Effector memory CD8-positive, alpha-beta T cell (primary cell): ENCODE measurements around the gene KDF1.
"Not testable (repeated sequence)": the region's sequence is repeated elsewhere in the genome, so short reads cannot be mapped to it uniquely, and the experiment has no call there.

Experiments
- ATAC-seq: fragments of 150-1000 bp; cut with Tn5 transposase; replicated peaks from 2 replicates; pipeline ENCODE4 v1.10.0; 2021; ENCODE audit warnings: mild to moderate bottlenecking, moderate library complexity
- DNase-seq, 3 experiments: peaks; one replicate each; pipeline ENCODE4 v3.0.0; 2021
- H3K27ac Mint-ChIP-seq, 2 donors: one replicate each; pipeline ENCODE4 v1.8.0; 2022; ENCODE audit warnings: mild to moderate bottlenecking in 2 of 2, mixed read lengths in 2 of 2, moderate library complexity in 2 of 2
- H3K27me3 Mint-ChIP-seq, 2 donors: one replicate each; pipeline ENCODE4 v1.8.0; 2022; ENCODE audit warnings: mixed read lengths in 2 of 2
- H3K36me3 Mint-ChIP-seq: one replicate; pipeline ENCODE4 v1.8.0; 2022; ENCODE audit warnings: mild to moderate bottlenecking, moderate library complexity, mixed read lengths; ENCODE audit not compliant: insufficient read depth
- H3K4me1 Mint-ChIP-seq, 2 donors: one replicate each; pipeline ENCODE4 v1.8.0; 2022; ENCODE audit warnings: low read depth in 2 of 2, mixed read lengths in 2 of 2
- H3K4me3 Mint-ChIP-seq, 2 donors: one replicate each; pipeline ENCODE4 v1.8.0; 2022; ENCODE audit warnings: mild to moderate bottlenecking in 2 of 2, mixed read lengths in 2 of 2, moderate library complexity in 2 of 2
- H3K9me3 Mint-ChIP-seq, 2 donors: one replicate each; pipeline ENCODE4 v1.8.0; 2022; ENCODE audit warnings: mixed read lengths in 2 of 2

Gene KDF1

GRCh38 chr1:26959270-26959669 lies 998 bp downstream of the KDF1 start:
- Mint-ChIP-seq H3K27me3 (peaks cover 31 to 57% of the 10 kb centered on the region in 2 donors), H3K4me1 (peaks cover 5 to 7% of the 10 kb centered on the region in 2 donors), H3K9me3 (no peaks in the 10 kb centered on the region), H3K4me3 (peak overlapping the region; percentile 75 to 83), H3K27ac (no peak overlapping the region), H3K36me3 (peaks cover 10% of the 10 kb centered on the region)
- DNase-seq: no peak
- no peak for ATAC-seq

GRCh38 chr1:26957306-26957705 lies 3.0 kb downstream of the KDF1 start:
- H3K4me1 Mint-ChIP-seq: peaks cover 5 to 7% of the 10 kb centered on the region in 2 donors
- no peaks in the 10 kb centered on the region for H3K9me3 Mint-ChIP-seq
- H3K4me3 Mint-ChIP-seq: no peak overlapping the region
- no peak overlapping the region for H3K27ac Mint-ChIP-seq
- peaks cover 16 to 42% of the 10 kb centered on the region in 2 donors for H3K27me3 Mint-ChIP-seq
- H3K36me3 Mint-ChIP-seq: peaks cover 10% of the 10 kb centered on the region
- no peak for ATAC-seq
- no peak for DNase-seq

GRCh38 chr1:26956321-26956720 lies 3.9 kb downstream of the KDF1 start:
- Mint-ChIP-seq H3K36me3 (peaks cover 6% of the 10 kb centered on the region), H3K4me3 (no peak overlapping the region)

GRCh38 chr1:26953374-26953773 lies 6.9 kb downstream of the KDF1 start:
- Mint-ChIP-seq H3K9me3 (no peaks in the 10 kb centered on the region), H3K36me3 (no peaks in the 10 kb centered on the region), H3K27ac (no peak overlapping the region), H3K4me1 (no peaks in the 10 kb centered on the region), H3K4me3 (no peak overlapping the region), H3K27me3 (peaks cover under 1 to 18% of the 10 kb centered on the region in 2 donors)
- DNase-seq: no peak
- no peak for ATAC-seq

More at GRCh38 chr1:26956321-26956720, 3.9 kb downstream of the KDF1 start:
- Mint-ChIP-seq H3K27me3 (peaks cover 15 to 38% of the 10 kb centered on the region in 2 donors), H3K27ac (no peak overlapping the region), H3K4me1 (peaks cover 5 to 7% of the 10 kb centered on the region in 2 donors), H3K9me3 (no peaks in the 10 kb centered on the region)
- ATAC-seq: no peak
- no peak for DNase-seq

- Mint-ChIP-seq H3K4me3 (no peak overlapping the region), H3K4me1 (no peaks in the 10 kb centered on the region), H3K36me3 (no peaks in the 10 kb centered on the region), H3K27ac (no peak overlapping the region), H3K9me3 (no peaks in the 10 kb centered on the region), H3K27me3 (peaks cover 0 to 9% of the 10 kb centered on the region in 2 donors)
- ATAC-seq: no peak
- no peak for DNase-seq
Observed at GRCh38 chr1:26951821-26952497, 8.3 kb downstream of the KDF1 start.

GRCh38 chr1:26951216-26951615 lies 9.1 kb downstream of the KDF1 start:
- ATAC-seq (no peak), DNase-seq (no peak)
- H3K4me3 Mint-ChIP-seq: no peak overlapping the region

GRCh38 chr1:26950602-26951001 lies 9.7 kb downstream of the KDF1 start:
- Mint-ChIP-seq H3K4me3 (no peak overlapping the region), H3K9me3 (no peaks in the 10 kb centered on the region), H3K4me1 (no peaks in the 10 kb centered on the region), H3K27ac (no peak overlapping the region), H3K27me3 (peaks cover 0 to 4% of the 10 kb centered on the region in 2 donors), H3K36me3 (peaks cover 10% of the 10 kb centered on the region)
- ATAC-seq (no peak), DNase-seq (no peak)

More at GRCh38 chr1:26951216-26951615, 9.1 kb downstream of the KDF1 start:
- Mint-ChIP-seq H3K9me3 (no peaks in the 10 kb centered on the region), H3K36me3 (peaks cover 4% of the 10 kb centered on the region), H3K27me3 (peaks cover 0 to 8% of the 10 kb centered on the region in 2 donors), H3K27ac (no peak overlapping the region), H3K4me1 (no peaks in the 10 kb centered on the region)

- H3K27ac Mint-ChIP-seq: peak overlapping the region; percentile 50 to 81
- DNase-seq (no peak), ATAC-seq (no peak)
- no peaks in the 10 kb centered on the region for H3K9me3 Mint-ChIP-seq
- no peaks in the 10 kb centered on the region for H3K27me3 Mint-ChIP-seq
- H3K36me3 Mint-ChIP-seq: peaks cover 13% of the 10 kb centered on the region
- no peaks in the 10 kb centered on the region for H3K4me1 Mint-ChIP-seq
- H3K4me3 Mint-ChIP-seq: no peak overlapping the region
Observed at GRCh38 chr1:26949926-26950319, 10.3 kb downstream of the KDF1 start.

- Mint-ChIP-seq H3K27me3 (no peaks in the 10 kb centered on the region), H3K36me3 (peaks cover 18% of the 10 kb centered on the region), H3K4me3 (no peak overlapping the region), H3K9me3 (no peaks in the 10 kb centered on the region), H3K4me1 (no peaks in the 10 kb centered on the region), H3K27ac (peak overlapping the region; percentile 50 to 81)
- DNase-seq (no peak), ATAC-seq (no peak)
Observed at GRCh38 chr1:26949266-26949925, 10.9 kb downstream of the KDF1 start.

- not testable (repeated sequence) for H3K27ac Mint-ChIP-seq, DNase-seq, ATAC-seq, H3K4me1 Mint-ChIP-seq, H3K4me3 Mint-ChIP-seq, H3K27me3 Mint-ChIP-seq, H3K9me3 Mint-ChIP-seq
- H3K36me3 Mint-ChIP-seq: peaks cover 25% of the 10 kb centered on the region
Observed at GRCh38 chr1:26948725-26949057, 11.6 kb downstream of the KDF1 start.

- Mint-ChIP-seq H3K27ac (peak overlapping the region in 1 of 2 donors; percentile 55), H3K27me3 (no peaks in the 10 kb centered on the region), H3K4me3 (no peak overlapping the region), H3K36me3 (peaks cover 44% of the 10 kb centered on the region), H3K9me3 (no peaks in the 10 kb centered on the region), H3K4me1 (no peaks in the 10 kb centered on the region)
- ATAC-seq (no peak), DNase-seq (no peak)
Observed at GRCh38 chr1:26946270-26946669, 14.0 kb downstream of the KDF1 start.

GRCh38 chr1:26945728-26946127 lies 14.5 kb downstream of the KDF1 start:
- DNase-seq (no peak), ATAC-seq (no peak)
- Mint-ChIP-seq H3K4me3 (no peak overlapping the region), H3K27me3 (no peaks in the 10 kb centered on the region), H3K4me1 (no peaks in the 10 kb centered on the region), H3K9me3 (no peaks in the 10 kb centered on the region), H3K36me3 (peaks cover 48% of the 10 kb centered on the region), H3K27ac (peak overlapping the region; percentile 52 to 55)

GRCh38 chr1:26945138-26945537 lies 15.1 kb downstream of the KDF1 start:
- Mint-ChIP-seq H3K36me3 (peaks cover 48% of the 10 kb centered on the region), H3K27ac (no peak overlapping the region), H3K27me3 (no peaks in the 10 kb centered on the region), H3K9me3 (no peaks in the 10 kb centered on the region), H3K4me1 (no peaks in the 10 kb centered on the region), H3K4me3 (no peak overlapping the region)
- ATAC-seq: no peak
- DNase-seq: no peak

- Mint-ChIP-seq H3K27ac (peak overlapping the region in 1 of 2 donors; percentile 81), H3K27me3 (no peaks in the 10 kb centered on the region), H3K4me3 (no peak overlapping the region), H3K4me1 (peaks cover 0 to 4% of the 10 kb centered on the region in 2 donors), H3K9me3 (no peaks in the 10 kb centered on the region), H3K36me3 (peaks cover 48% of the 10 kb centered on the region)
- DNase-seq: no peak
- ATAC-seq: no peak
Observed at GRCh38 chr1:26942656-26943055, 17.6 kb downstream of the KDF1 start.
